Upper lobe of left lung (tissue), 4 donors: Measurements from ENCODE around the gene ARFIP1.

Experiments used
- EP300 ChIP-seq, 4 donors: sonication (generic); formaldehyde crosslinking; IDR thresholded peaks; one replicate each; pipeline ENCODE4 v1.5.1; 2017; ENCODE audit warnings: antibody characterized with exemption in 4 of 4, control low read depth in 2 of 4
- POLR2A ChIP-seq, 4 donors: fragments of 450-650 bp; IDR thresholded peaks; one replicate each; pipeline ENCODE4 v1.5.1; 2016 to 2017; ENCODE audit warnings: antibody characterized with exemption in 4 of 4, mild to moderate bottlenecking in 2 of 4
- TF ChIP-seq, protein P1 (sequence below), 6 experiments: fragments of 450-650 bp in 4 of 6; fragments of 200-600 bp in 2 of 6; sonication (generic) in 2 of 6; IDR thresholded peaks; one replicate each; pipeline ENCODE4 v1.5.1; 2016 to 2019; ENCODE audit warnings: antibody characterized with exemption in 6 of 6

DNA sequence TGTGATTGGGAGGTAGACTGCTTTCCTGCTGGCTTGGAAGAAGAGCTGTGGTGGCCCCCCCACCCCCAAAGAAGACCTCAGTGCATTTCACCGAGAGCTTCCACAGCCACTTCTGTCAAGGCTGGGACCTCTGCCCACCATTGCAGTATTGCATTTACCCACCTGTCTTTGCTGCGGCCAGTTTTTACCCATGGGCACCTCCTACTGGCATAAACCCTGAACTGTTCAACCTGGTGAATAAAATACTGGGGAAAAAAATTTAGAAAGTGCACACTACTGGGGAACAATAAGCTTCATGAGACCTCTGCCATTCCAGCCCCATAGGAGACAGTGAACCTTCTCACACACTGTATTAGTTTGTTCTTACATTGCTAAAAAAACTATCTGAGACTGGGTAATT lies 40.3 kb downstream of the ARFIP1 start:
- TF ChIP-seq, protein P1, sequence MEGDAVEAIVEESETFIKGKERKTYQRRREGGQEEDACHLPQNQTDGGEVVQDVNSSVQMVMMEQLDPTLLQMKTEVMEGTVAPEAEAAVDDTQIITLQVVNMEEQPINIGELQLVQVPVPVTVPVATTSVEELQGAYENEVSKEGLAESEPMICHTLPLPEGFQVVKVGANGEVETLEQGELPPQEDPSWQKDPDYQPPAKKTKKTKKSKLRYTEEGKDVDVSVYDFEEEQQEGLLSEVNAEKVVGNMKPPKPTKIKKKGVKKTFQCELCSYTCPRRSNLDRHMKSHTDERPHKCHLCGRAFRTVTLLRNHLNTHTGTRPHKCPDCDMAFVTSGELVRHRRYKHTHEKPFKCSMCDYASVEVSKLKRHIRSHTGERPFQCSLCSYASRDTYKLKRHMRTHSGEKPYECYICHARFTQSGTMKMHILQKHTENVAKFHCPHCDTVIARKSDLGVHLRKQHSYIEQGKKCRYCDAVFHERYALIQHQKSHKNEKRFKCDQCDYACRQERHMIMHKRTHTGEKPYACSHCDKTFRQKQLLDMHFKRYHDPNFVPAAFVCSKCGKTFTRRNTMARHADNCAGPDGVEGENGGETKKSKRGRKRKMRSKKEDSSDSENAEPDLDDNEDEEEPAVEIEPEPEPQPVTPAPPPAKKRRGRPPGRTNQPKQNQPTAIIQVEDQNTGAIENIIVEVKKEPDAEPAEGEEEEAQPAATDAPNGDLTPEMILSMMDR (IDR thresholded peaks at IDR 0.05), result no peak
- TF ChIP-seq EP300 (IDR thresholded peaks at IDR 0.05) (no peak), POLR2A (IDR thresholded peaks at IDR 0.05) (no peak)
